Omental fat pad (tissue), 4 donors: Measurements from ENCODE around the gene PIWIL1. TPM values are rescaled to one million over a fixed set of nuclear protein-coding genes. Genes with fewer than 3 reads are reported as not detected.

Experiments used
- ATAC-seq: fragments of 150-250 bp; one replicate; pipeline ENCODE4 v1.9.1; 2016; ENCODE audit warnings: mild to moderate bottlenecking, moderate library complexity; ENCODE audit not compliant: low FRiP score
- DNase-seq: peaks from one replicate; pipeline ENCODE4 v3.0.0-alpha.2; 2019; ENCODE audit warnings: low spot score
- total RNA-seq, 4 donors: library from RNA; depleted of rRNA; stranded (reverse); fragments of >200 nt; gene quantifications; one replicate each; pipeline ENCODE4 v1.1.0, GENCODE V29; 2016
- TF ChIP-seq, protein P1 (sequence below), 3 donors: fragments of 450-650 bp; IDR thresholded peaks; one replicate each; pipeline ENCODE4 v1.5.1; 2016 to 2017; ENCODE audit warnings: antibody characterized with exemption in 3 of 3, mild to moderate bottlenecking in 3 of 3, moderate library complexity in 2 of 3

PIWIL1 gene
- total RNA-seq, 4 donors from 2014 or later = 0.79 TPM; not detected in 3

GRCh38 chr12:130344529-130344928, 6.8 kb downstream of the PIWIL1 start:
- DNase-seq = no peak
- no peak for ATAC-seq
- TF ChIP-seq, protein P1, sequence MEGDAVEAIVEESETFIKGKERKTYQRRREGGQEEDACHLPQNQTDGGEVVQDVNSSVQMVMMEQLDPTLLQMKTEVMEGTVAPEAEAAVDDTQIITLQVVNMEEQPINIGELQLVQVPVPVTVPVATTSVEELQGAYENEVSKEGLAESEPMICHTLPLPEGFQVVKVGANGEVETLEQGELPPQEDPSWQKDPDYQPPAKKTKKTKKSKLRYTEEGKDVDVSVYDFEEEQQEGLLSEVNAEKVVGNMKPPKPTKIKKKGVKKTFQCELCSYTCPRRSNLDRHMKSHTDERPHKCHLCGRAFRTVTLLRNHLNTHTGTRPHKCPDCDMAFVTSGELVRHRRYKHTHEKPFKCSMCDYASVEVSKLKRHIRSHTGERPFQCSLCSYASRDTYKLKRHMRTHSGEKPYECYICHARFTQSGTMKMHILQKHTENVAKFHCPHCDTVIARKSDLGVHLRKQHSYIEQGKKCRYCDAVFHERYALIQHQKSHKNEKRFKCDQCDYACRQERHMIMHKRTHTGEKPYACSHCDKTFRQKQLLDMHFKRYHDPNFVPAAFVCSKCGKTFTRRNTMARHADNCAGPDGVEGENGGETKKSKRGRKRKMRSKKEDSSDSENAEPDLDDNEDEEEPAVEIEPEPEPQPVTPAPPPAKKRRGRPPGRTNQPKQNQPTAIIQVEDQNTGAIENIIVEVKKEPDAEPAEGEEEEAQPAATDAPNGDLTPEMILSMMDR (IDR thresholded peaks at IDR 0.05) = no peak

GRCh38 chr12:130345292-130345691, 7.6 kb downstream of the PIWIL1 start:
- ATAC-seq (no peak), DNase-seq (no peak)
- TF ChIP-seq, protein P1 (IDR thresholded peaks at IDR 0.05) = no peak

DNA sequence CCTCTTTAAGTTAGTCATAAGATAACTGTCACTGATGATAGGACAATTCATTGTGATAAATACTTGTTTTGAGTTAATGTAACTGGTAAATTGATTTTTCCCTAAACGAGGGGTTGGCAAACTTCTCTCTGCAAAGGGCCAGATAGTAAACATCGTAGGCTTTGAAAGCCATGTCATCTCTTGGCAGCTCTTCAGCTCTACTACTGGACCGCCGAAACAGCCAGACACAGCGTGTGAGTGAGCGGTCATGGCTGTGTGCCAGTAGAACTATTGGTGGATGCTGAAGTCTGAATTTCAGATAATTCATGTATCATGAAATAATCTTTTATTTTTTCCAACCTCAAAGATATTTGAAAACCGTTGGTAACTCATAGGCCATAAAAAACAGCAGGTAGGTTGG, 9.9 kb downstream of the PIWIL1 start:
- ATAC-seq = no peak
- DNase-seq = no peak
- TF ChIP-seq, protein P1 (IDR thresholded peaks at IDR 0.05) = no peak

DNA sequence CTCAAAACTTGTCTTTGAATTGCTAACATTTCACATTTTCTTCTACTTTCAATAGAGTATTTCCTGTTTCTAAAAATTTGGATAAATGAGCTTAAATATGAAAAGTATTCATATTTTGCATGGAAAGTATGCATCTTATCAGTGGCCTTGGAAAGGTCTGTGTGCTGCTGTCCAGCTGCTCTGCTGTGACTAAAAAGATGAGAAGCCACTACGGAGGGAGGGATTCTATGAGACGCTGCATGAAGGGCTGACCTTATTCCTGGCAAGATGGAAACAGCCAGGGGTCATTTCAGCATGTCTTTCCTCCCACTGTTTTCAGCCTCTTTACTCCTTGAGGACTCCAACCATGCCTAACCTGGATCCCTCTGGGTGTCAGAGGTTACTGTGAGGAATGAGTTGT, 13.0 kb downstream of the PIWIL1 start:
- TF ChIP-seq, protein P1 (IDR thresholded peaks at IDR 0.05) = no peak
- DNase-seq (no peak), ATAC-seq (no peak)

GRCh38 chr12:130351326-130351725, 13.6 kb downstream of the PIWIL1 start:
- TF ChIP-seq, protein P1 (IDR thresholded peaks at IDR 0.05) = no peak
- ATAC-seq = no peak

DNA sequence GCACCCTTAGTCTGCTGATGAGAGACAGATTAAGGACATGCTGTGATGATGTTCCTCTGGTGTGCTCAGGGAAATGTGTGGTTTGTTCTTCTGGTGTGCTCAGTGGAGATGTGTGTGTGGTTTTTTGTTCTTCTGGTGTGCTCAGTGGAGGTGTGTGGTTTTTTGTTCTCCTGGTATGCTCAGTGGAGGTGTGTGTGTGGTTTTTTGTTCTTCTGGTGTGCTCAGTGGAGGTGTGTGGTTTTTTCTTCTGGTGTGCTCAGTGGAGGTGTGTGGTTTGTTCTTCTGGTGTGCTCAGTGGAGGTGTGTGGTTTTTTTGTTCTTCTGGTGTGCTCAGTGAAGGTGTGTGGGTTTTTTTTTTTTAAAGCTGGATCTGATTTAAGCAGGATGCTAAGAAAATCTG, 15.4 kb downstream of the PIWIL1 start:
- TF ChIP-seq, protein P1 (IDR thresholded peaks at IDR 0.05) = no peak
- no peak for DNase-seq
- ATAC-seq = no peak

More at GRCh38 chr12:130351326-130351725, 13.6 kb downstream of the PIWIL1 start:
- DNase-seq = no peak

- ATAC-seq (no peak), DNase-seq (no peak)
- TF ChIP-seq, protein P1 (IDR thresholded peaks at IDR 0.05) = no peak
These were observed 16.7 kb downstream of the PIWIL1 start for GRCh38 chr12:130354407-130354806.
